GM23338 (cell line): ENCODE data around the gene SUGCT. TPM values are rescaled to one million over a fixed set of nuclear protein-coding genes. Genes with fewer than 3 reads are reported as not detected.
A peak's percentile ranks its signal among the peaks of the same experiment; 100 is the strongest.

Experiments used
- ATAC-seq: fragments of 200-7000 bp; cut with Tn5 transposase; 3 replicates; pipeline ENCODE4 v1.9.1; 2020
- DNase-seq: peaks from one replicate; pipeline ENCODE4 v3.0.0-alpha.2; 2015; ENCODE audit warnings: low spot score
- H2AFZ ChIP-seq: fragments of 200-600 bp; sonication (generic); 2 replicates; pipeline ENCODE4 v1.8.0; 2016; ENCODE audit warnings: antibody characterized with exemption, mild to moderate bottlenecking, moderate library complexity
- H3F3A ChIP-seq: fragments of 200-600 bp; sonication (generic); replicated peaks from 2 replicates; pipeline ENCODE4 v1.8.0; 2017; ENCODE audit warnings: antibody characterized with exemption, mixed run types, low read depth
- H3K27ac ChIP-seq: fragments of 200-600 bp; sonication (generic); 2 replicates; pipeline ENCODE4 v1.6.1; 2016; ENCODE audit warnings: low read depth
- H3K27me3 ChIP-seq: fragments of 200-600 bp; sonication (generic); 2 replicates; pipeline ENCODE4 v1.8.0; 2016; ENCODE audit warnings: mild to moderate bottlenecking, mixed run types, moderate library complexity; ENCODE audit not compliant: insufficient read depth
- H3K36me3 ChIP-seq: fragments of 200-600 bp; sonication (generic); 2 replicates; pipeline ENCODE4 v1.8.0; 2016; ENCODE audit warnings: mild to moderate bottlenecking; ENCODE audit not compliant: insufficient read depth
- H3K4me1 ChIP-seq: fragments of 200-600 bp; sonication (generic); 2 replicates; pipeline ENCODE4 v1.8.0; 2016; ENCODE audit warnings: mild to moderate bottlenecking, moderate library complexity; ENCODE audit not compliant: insufficient read depth
- H3K4me2 ChIP-seq: fragments of 200-600 bp; sonication (generic); 2 replicates; pipeline ENCODE4 v1.7.1; 2017; ENCODE audit warnings: mixed run types
- H3K4me3 ChIP-seq: fragments of 200-600 bp; sonication (generic); 2 replicates; pipeline ENCODE4 v1.6.1; 2016; ENCODE audit warnings: mixed run types
- H3K79me2 ChIP-seq: fragments of 200-600 bp; sonication (generic); replicated peaks from 2 replicates; pipeline ENCODE4 v1.8.0; 2017; ENCODE audit warnings: mild to moderate bottlenecking; ENCODE audit not compliant: insufficient read depth
- H3K9me2 ChIP-seq: fragments of 200-600 bp; sonication (generic); 2 replicates; pipeline ENCODE4 v1.8.0; 2017; ENCODE audit not compliant: insufficient read depth
- H4K20me1 ChIP-seq: fragments of 200-600 bp; sonication (generic); replicated peaks from 2 replicates; pipeline ENCODE4 v1.8.0; 2017; ENCODE audit warnings: mild to moderate bottlenecking; ENCODE audit not compliant: insufficient read depth
- H3K27ac Mint-ChIP-seq: 2 replicates; pipeline ENCODE4 v1.8.0; 2020; ENCODE audit warnings: inconsistent platforms, mild to moderate bottlenecking, moderate library complexity, mixed read lengths
- H3K27me3 Mint-ChIP-seq: 3 replicates; pipeline ENCODE4 v1.8.0; 2022; ENCODE audit warnings: low read depth, mild to moderate bottlenecking, moderate library complexity, mixed read lengths, inconsistent platforms; ENCODE audit not compliant: insufficient read depth, poor library complexity
- H3K36me3 Mint-ChIP-seq: 3 replicates; pipeline ENCODE4 v1.8.0; 2021; ENCODE audit warnings: low read depth, mild to moderate bottlenecking, inconsistent platforms, moderate library complexity, mixed read lengths
- H3K4me1 Mint-ChIP-seq: 3 replicates; pipeline ENCODE4 v1.8.0; 2020; ENCODE audit warnings: mild to moderate bottlenecking, inconsistent platforms, mixed read lengths
- H3K4me3 Mint-ChIP-seq: 3 replicates; pipeline ENCODE4 v1.8.0; 2021; ENCODE audit warnings: moderate library complexity, mild to moderate bottlenecking, inconsistent platforms, mixed read lengths
- H3K9me3 Mint-ChIP-seq: 3 replicates; pipeline ENCODE4 v1.8.0; 2020; ENCODE audit warnings: moderate library complexity, mild to moderate bottlenecking, inconsistent platforms, mixed read lengths
- CREB1 ChIP-seq: fragments of 250-450 bp; sonication (Bioruptor Pico); IDR thresholded peaks from 2 replicates; pipeline ENCODE4 v1.5.0; 2020; ENCODE audit warnings: low read depth, mild to moderate bottlenecking, moderate library complexity
- EZH2phosphoT487 ChIP-seq: fragments of 200-600 bp; sonication (generic); IDR thresholded peaks from one replicate; pipeline ENCODE4 v1.8.1; 2018; ENCODE audit warnings: antibody characterized with exemption; ENCODE audit not compliant: unreplicated experiment
- JUNB ChIP-seq: IDR thresholded peaks from one replicate; pipeline ENCODE4 v1.6.1; 2016; ENCODE audit warnings: antibody characterized with exemption; ENCODE audit not compliant: unreplicated experiment
- NANOG ChIP-seq: IDR thresholded peaks from 2 replicates; pipeline ENCODE4 v1.6.1; 2016; ENCODE audit warnings: antibody characterized with exemption, borderline replicate concordance
- ZNF114 ChIP-seq: fragments of 250-450 bp; sonication (Bioruptor Pico); IDR thresholded peaks from 2 replicates; pipeline ENCODE4 v1.5.0; 2020; ENCODE audit warnings: mild to moderate bottlenecking, moderate library complexity
- ZNF462 ChIP-seq: fragments of 250-450 bp; sonication (Bioruptor Pico); IDR thresholded peaks from 2 replicates; pipeline ENCODE4 v1.5.0; 2020; ENCODE audit warnings: mild to moderate bottlenecking, moderate library complexity
- polyA plus RNA-seq: library from polyadenylated mRNA; unstranded; fragments of >200 nt; fragmentation: Nextera tagmentation; extraction: Ambion mirVana; gene quantifications from 2 replicates; pipeline ENCODE4 v1.2.1, GENCODE V29; 2016
- total RNA-seq: library from RNA; depleted of rRNA; stranded (reverse); fragments of >200 nt; shearing (Covaris generic); gene quantifications from 2 replicates; pipeline ENCODE4 v1.2.3, GENCODE V29; 2014
- TF ChIP-seq, protein P1 (sequence below): IDR thresholded peaks from one replicate; pipeline ENCODE4 v1.6.1; 2018; ENCODE audit warnings: antibody characterized with exemption; ENCODE audit not compliant: unreplicated experiment
- TF ChIP-seq, protein P2 (sequence below), 2 experiments: fragments of 200-600 bp in 1 of 2; sonication (generic) in 1 of 2; conservative IDR thresholded peaks; 2 replicates each; pipeline versions ENCODE4 v1.5.1 to v1.6.1; 2016 to 2017; ENCODE audit warnings: antibody characterized with exemption in 2 of 2, low read depth in 2 of 2, mild to moderate bottlenecking in 2 of 2, moderate library complexity in 1 of 2

SUGCT gene
- total and polyA plus RNA-seq, 2 experiments from 2014 or later, result 4.2 to 5.6 TPM

DNA sequence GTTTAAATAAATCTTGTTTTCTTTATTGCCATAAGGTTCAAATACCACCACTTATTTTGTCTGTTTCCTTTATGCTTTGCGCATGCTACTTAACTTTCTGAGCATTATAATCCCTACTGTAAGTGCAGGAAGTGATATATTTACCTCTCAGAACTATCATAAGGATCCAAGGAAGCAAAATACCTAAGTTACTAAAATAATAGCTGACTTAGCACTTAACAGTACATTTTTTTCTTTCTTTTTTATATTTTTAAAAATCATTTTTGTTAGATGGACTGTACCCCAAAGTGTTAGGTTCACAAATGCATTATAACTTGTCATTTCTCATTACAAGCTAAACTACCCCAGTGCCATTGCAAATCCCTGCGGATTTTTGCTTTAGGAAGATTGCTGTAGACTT, 663.8 kb downstream of the SUGCT start (continued):
- TF ChIP-seq ZNF462 (CRISPR knock-in tag) (no peak), CREB1 (no peak)
- TF ChIP-seq, protein P1, sequence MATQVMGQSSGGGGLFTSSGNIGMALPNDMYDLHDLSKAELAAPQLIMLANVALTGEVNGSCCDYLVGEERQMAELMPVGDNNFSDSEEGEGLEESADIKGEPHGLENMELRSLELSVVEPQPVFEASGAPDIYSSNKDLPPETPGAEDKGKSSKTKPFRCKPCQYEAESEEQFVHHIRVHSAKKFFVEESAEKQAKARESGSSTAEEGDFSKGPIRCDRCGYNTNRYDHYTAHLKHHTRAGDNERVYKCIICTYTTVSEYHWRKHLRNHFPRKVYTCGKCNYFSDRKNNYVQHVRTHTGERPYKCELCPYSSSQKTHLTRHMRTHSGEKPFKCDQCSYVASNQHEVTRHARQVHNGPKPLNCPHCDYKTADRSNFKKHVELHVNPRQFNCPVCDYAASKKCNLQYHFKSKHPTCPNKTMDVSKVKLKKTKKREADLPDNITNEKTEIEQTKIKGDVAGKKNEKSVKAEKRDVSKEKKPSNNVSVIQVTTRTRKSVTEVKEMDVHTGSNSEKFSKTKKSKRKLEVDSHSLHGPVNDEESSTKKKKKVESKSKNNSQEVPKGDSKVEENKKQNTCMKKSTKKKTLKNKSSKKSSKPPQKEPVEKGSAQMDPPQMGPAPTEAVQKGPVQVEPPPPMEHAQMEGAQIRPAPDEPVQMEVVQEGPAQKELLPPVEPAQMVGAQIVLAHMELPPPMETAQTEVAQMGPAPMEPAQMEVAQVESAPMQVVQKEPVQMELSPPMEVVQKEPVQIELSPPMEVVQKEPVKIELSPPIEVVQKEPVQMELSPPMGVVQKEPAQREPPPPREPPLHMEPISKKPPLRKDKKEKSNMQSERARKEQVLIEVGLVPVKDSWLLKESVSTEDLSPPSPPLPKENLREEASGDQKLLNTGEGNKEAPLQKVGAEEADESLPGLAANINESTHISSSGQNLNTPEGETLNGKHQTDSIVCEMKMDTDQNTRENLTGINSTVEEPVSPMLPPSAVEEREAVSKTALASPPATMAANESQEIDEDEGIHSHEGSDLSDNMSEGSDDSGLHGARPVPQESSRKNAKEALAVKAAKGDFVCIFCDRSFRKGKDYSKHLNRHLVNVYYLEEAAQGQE, result no peak

GRCh38 chr7:40799493-40800403, 664.9 kb downstream of the SUGCT start:
- peak; percentile 24 for DNase-seq
- Mint-ChIP-seq H3K4me3 (no peak overlapping the region), H3K27me3 (peaks cover 2% of the 10 kb centered on the region), H3K36me3 (no peaks in the 10 kb centered on the region), H3K4me1 (peaks cover 5% of the 10 kb centered on the region; the same call in 2 of the 3 replicates), H3K27ac (no peak overlapping the region), H3K9me3 (no peaks in the 10 kb centered on the region)
- H4K20me1 ChIP-seq, result no peaks in the 10 kb centered on the region
- peak; percentile 42; the same call in 2 of the 3 replicates for ATAC-seq
- no peak overlapping the region for H3K27ac ChIP-seq
- H3K4me2 ChIP-seq, result no peak overlapping the region
- no peaks in the 10 kb centered on the region for H3K9me2 ChIP-seq
- no peaks in the 10 kb centered on the region for H3F3A ChIP-seq
- H3K79me2 ChIP-seq, result no peaks in the 10 kb centered on the region
- H3K4me3 ChIP-seq, result no peak overlapping the region
- H3K36me3 ChIP-seq, result no peaks in the 10 kb centered on the region
- 0 out of 2 replicates have a peak overlapping the region, but pooled peaks have one; percentile 4 for H2AFZ ChIP-seq
- H3K27me3 ChIP-seq, result no peaks in the 10 kb centered on the region
- H3K4me1 ChIP-seq, result peaks cover 8% of the 10 kb centered on the region; the same call in 1 of the 2 replicates
- TF ChIP-seq, protein P2, sequence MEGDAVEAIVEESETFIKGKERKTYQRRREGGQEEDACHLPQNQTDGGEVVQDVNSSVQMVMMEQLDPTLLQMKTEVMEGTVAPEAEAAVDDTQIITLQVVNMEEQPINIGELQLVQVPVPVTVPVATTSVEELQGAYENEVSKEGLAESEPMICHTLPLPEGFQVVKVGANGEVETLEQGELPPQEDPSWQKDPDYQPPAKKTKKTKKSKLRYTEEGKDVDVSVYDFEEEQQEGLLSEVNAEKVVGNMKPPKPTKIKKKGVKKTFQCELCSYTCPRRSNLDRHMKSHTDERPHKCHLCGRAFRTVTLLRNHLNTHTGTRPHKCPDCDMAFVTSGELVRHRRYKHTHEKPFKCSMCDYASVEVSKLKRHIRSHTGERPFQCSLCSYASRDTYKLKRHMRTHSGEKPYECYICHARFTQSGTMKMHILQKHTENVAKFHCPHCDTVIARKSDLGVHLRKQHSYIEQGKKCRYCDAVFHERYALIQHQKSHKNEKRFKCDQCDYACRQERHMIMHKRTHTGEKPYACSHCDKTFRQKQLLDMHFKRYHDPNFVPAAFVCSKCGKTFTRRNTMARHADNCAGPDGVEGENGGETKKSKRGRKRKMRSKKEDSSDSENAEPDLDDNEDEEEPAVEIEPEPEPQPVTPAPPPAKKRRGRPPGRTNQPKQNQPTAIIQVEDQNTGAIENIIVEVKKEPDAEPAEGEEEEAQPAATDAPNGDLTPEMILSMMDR (conservative IDR thresholded peaks at IDR 0.05; ENCODE audit: low read depth in 2 of 2), result no peak
- TF ChIP-seq NANOG, result no peak
- no peak for TF ChIP-seq EZH2phosphoT487
- no peak for TF ChIP-seq ZNF114
- no peak for TF ChIP-seq JUNB
